ENCODE measurements around the gene B4GALNT3. TPM values are rescaled to one million over a fixed set of nuclear protein-coding genes. Genes with fewer than 3 reads are reported as not detected.

The B4GALNT3 gene
- polyA plus RNA-seq, 2 of the 4 experiments (the other 2 are of a cell fraction), result 0.43 to 0.53 TPM

- Histone ChIP-seq H3K4me1 (peaks cover 27% of the 10 kb centered on the region), H3K9me3 (no peaks in the 10 kb centered on the region), H3K4me3 (peak overlapping the region; percentile 62; the same call in 1 of the 3 replicates), H3K4me2 (peak overlapping the region; percentile 85), H3K27ac (peak overlapping the region; percentile 97 to 98)
- 71% methylated on average over 6 of the region's 6 CpGs for WGBS (ENCODE audit: missing lambda C conversion rate)
- FAIRE-seq, result no peak
- CTCF ChIA-PET, result interaction anchor here (0.5 to 13.7 kb wide), 38 partner anchors 10 to 1014 kb away, joined by 3 to 292 read pairs (median 4); partner anchors contain the start of genes RAD52 and WNK1
- TF ChIP-seq, protein P1, sequence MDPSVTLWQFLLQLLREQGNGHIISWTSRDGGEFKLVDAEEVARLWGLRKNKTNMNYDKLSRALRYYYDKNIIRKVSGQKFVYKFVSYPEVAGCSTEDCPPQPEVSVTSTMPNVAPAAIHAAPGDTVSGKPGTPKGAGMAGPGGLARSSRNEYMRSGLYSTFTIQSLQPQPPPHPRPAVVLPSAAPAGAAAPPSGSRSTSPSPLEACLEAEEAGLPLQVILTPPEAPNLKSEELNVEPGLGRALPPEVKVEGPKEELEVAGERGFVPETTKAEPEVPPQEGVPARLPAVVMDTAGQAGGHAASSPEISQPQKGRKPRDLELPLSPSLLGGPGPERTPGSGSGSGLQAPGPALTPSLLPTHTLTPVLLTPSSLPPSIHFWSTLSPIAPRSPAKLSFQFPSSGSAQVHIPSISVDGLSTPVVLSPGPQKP (IDR thresholded peaks at IDR 0.05; ENCODE audit: low read depth, low read length), result no peak
- TF ChIP-seq RNF2 (IDR thresholded peaks at IDR 0.05; ENCODE audit: borderline replicate concordance, low read depth), result no peak
- TF ChIP-seq ZSCAN20 (CRISPR knock-in tag; IDR thresholded peaks at IDR 0.05), result no peak
- TF ChIP-seq HEYL (CRISPR knock-in tag; IDR thresholded peaks at IDR 0.05), result no peak
- no peak for TF ChIP-seq CBX8 (IDR thresholded peaks at IDR 0.05)
- TF ChIP-seq MYC (IDR thresholded peaks at IDR 0.05; ENCODE audit: borderline replicate concordance, low read length), result no peak
- no peak for TF ChIP-seq TP53 (CRISPR knock-in tag; IDR thresholded peaks at IDR 0.05)
- no peak for TF ChIP-seq EHF (CRISPR knock-in tag; IDR thresholded peaks at IDR 0.05)
- no peak for TF ChIP-seq FOSL2 (IDR thresholded peaks at IDR 0.05)
- TF ChIP-seq FOSL2 (CRISPR knock-in tag; IDR thresholded peaks at IDR 0.05), result no peak
- TF ChIP-seq KDM1A (IDR thresholded peaks at IDR 0.05; ENCODE audit: low read depth), result no peak
- no peak for TF ChIP-seq MAZ (IDR thresholded peaks at IDR 0.05; ENCODE audit: borderline replicate concordance, low read depth, low read length)
- TF ChIP-seq REST (IDR thresholded peaks at IDR 0.05), result no peak
- no peak for TF ChIP-seq HOXB5 (CRISPR knock-in tag; IDR thresholded peaks at IDR 0.05)
- no peak for TF ChIP-seq KDM5A (IDR thresholded peaks at IDR 0.05)
- TF ChIP-seq PBX3 (IDR thresholded peaks at IDR 0.05), result no peak
- no peak for TF ChIP-seq CHD2 (IDR thresholded peaks at IDR 0.05; ENCODE audit: low read length, partially characterized antibody)
- ATAC-seq, result no peak
- POLR2A ChIA-PET, result interaction anchor here (1.4 to 3.3 kb wide), 3 partner anchors 183 to 380 kb away, joined by 3 to 77 read pairs (median 34); partner anchors contain the start of genes RAD52 and WNK1
- DNase-seq (ENCODE audit: low read depth in 1 of 2, low spot score in 1 of 2), result no peak
Observed at GRCh38 chr12:569091-569676, 109.4 kb downstream of the B4GALNT3 start.

DNA sequence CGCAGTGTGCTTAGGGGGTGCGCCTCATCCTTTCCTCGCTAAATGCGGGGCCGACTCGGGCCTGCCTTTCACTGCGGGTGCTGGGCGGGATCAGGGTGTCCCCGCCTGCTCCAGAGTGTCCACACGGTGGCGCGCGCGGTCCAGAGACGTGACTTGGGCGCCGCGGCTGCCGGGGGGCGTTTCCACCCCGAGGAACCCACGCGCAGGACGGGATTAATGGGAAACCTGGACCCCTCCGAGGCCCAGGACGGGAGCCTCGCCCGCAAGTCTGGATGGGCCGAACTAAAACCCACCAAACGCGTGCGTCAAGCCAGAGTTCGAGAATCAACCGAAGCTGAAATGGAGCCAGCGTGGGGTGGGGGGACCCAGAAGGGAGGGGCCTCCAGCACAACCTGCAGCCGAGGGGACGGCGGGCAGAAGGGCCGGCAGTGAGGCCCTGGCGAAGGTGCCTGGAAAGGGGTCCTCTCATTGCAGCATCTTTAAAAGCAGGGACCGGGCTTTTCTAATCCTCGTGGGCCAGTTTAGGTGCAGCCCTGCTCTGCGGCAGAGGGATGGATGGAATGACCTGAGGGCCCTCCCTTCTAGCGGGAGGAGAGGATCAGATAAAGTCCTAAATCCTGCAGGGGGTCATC lies 110.2 kb downstream of the B4GALNT3 start:
- Histone ChIP-seq H3K27ac (peak overlapping the region; percentile 97 to 98), H3K4me2 (peak overlapping the region; percentile 85), H3K9me3 (peaks cover 5% of the 10 kb centered on the region; the same call in 1 of the 3 replicates), H3K4me1 (peaks cover 30% of the 10 kb centered on the region), H3K4me3 (peak overlapping the region; percentile 62)
- DNase-seq (ENCODE audit: low read depth in 1 of 2, low spot score in 1 of 2), result peak; percentile 87 to 95
- POLR2A ChIA-PET, result interaction anchor here (0.9 to 3.3 kb wide), 5 partner anchors 73 to 380 kb away, joined by 3 to 77 read pairs (median 15); partner anchors contain the start of genes RAD52 and WNK1
- ATAC-seq, result peak; percentile 37 to 69
- FAIRE-seq, result no peak
- 2% methylated on average over 42 of the region's 44 CpGs for WGBS (ENCODE audit: missing lambda C conversion rate)
- CTCF ChIA-PET, result interaction anchor here (0.6 to 13.7 kb wide), 73 partner anchors 10 to 1036 kb away, joined by 3 to 292 read pairs (median 4); partner anchors contain the start of genes RAD52 and WNK1
- TF ChIP-seq FOSL2 (IDR thresholded peaks at IDR 0.05) (no peak), FOSL2 (CRISPR knock-in tag; IDR thresholded peaks at IDR 0.05) (no peak), SREBF2 (IDR thresholded peaks at IDR 0.05) (no peak), CEBPB (IDR thresholded peaks at IDR 0.05) (no peak), EHF (CRISPR knock-in tag; IDR thresholded peaks at IDR 0.05) (no peak), RFX5 (IDR thresholded peaks at IDR 0.05) (peak; percentile 72; the same call in 1 of the 2 replicates), NPAS2 (CRISPR knock-in tag; IDR thresholded peaks at IDR 0.05; ENCODE audit: borderline replicate concordance) (no peak), MAX (IDR thresholded peaks at IDR 0.05) (peak; percentile 67), ATOH8 (CRISPR knock-in tag; IDR thresholded peaks at IDR 0.05; ENCODE audit: low read depth) (no peak), ESRRA (IDR thresholded peaks at IDR 0.05; ENCODE audit: borderline replicate concordance, low read length) (no peak), MAZ (IDR thresholded peaks at IDR 0.05; ENCODE audit: borderline replicate concordance, low read depth, low read length) (no peak; the same call in 1 of the 2 replicates), RARB (CRISPR knock-in tag; IDR thresholded peaks at IDR 0.05) (0 out of 2 replicates have a peak, but pooled peaks have one; percentile 51), TP53 (CRISPR knock-in tag; IDR thresholded peaks at IDR 0.05) (no peak)
- TF ChIP-seq, protein P2, sequence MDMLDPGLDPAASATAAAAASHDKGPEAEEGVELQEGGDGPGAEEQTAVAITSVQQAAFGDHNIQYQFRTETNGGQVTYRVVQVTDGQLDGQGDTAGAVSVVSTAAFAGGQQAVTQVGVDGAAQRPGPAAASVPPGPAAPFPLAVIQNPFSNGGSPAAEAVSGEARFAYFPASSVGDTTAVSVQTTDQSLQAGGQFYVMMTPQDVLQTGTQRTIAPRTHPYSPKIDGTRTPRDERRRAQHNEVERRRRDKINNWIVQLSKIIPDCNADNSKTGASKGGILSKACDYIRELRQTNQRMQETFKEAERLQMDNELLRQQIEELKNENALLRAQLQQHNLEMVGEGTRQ (IDR thresholded peaks at IDR 0.05), result no peak
